ELF-1 (cell line): ENCODE results near the gene ABCC6.
"Not testable (repeated sequence)": the region's sequence is repeated elsewhere in the genome, so short reads cannot be mapped to it uniquely, and the experiment has no call there.

Source experiments
- DNase-seq: peaks from one replicate; pipeline ENCODE4 v3.0.0-alpha.2; 2016; ENCODE audit warnings: low read depth, low spot score

Gene ABCC6

GRCh38 chr16:16222850-16223661 is at the start of gene ABCC6:
Gene ABCC6, minus strand, starts transcription at chr16:16223494. Its CDS starts 60 bp downstream, at chr16:16223434.
- not testable (repeated sequence) for DNase-seq

- DNase-seq = not testable (repeated sequence)
These were observed 49.4 kb upstream of the ABCC6 start for GRCh38 chr16:16272573-16273221.

GRCh38 chr16:16271658-16272057 is 48.4 kb upstream of the ABCC6 start:
- not testable (repeated sequence) for DNase-seq

- DNase-seq = not testable (repeated sequence)
These were observed 45.0 kb upstream of the ABCC6 start for GRCh38 chr16:16268185-16268808.

GRCh38 chr16:16267708-16268107 is 44.4 kb upstream of the ABCC6 start:
- DNase-seq = not testable (repeated sequence)

GRCh38 chr16:16265044-16265443 is 41.8 kb upstream of the ABCC6 start:
- not testable (repeated sequence) for DNase-seq

GRCh38 chr16:16263947-16264346 is 40.7 kb upstream of the ABCC6 start:
- not testable (repeated sequence) for DNase-seq

GRCh38 chr16:16262954-16263555 is 39.8 kb upstream of the ABCC6 start:
- DNase-seq = not testable (repeated sequence)

- not testable (repeated sequence) for DNase-seq
These were observed 36.7 kb upstream of the ABCC6 start for GRCh38 chr16:16259971-16260370.

- not testable (repeated sequence) for DNase-seq
These were observed 35.5 kb upstream of the ABCC6 start for GRCh38 chr16:16258822-16259221.

- not testable (repeated sequence) for DNase-seq
These were observed 34.1 kb upstream of the ABCC6 start for GRCh38 chr16:16257301-16257923.

- not testable (repeated sequence) for DNase-seq
These were observed 29.1 kb upstream of the ABCC6 start for GRCh38 chr16:16252377-16252776.

GRCh38 chr16:16249621-16250330 is 26.5 kb upstream of the ABCC6 start:
- DNase-seq = not testable (repeated sequence)

- DNase-seq = not testable (repeated sequence)
These were observed 24.1 kb upstream of the ABCC6 start for GRCh38 chr16:16247439-16247838.

- not testable (repeated sequence) for DNase-seq
These were observed 23.4 kb upstream of the ABCC6 start for GRCh38 chr16:16246578-16247262.

GRCh38 chr16:16243886-16244285 is 20.6 kb upstream of the ABCC6 start:
- not testable (repeated sequence) for DNase-seq

- not testable (repeated sequence) for DNase-seq
These were observed 17.4 kb upstream of the ABCC6 start for GRCh38 chr16:16240667-16241066.

GRCh38 chr16:16237738-16238137 is 14.4 kb upstream of the ABCC6 start:
- DNase-seq = not testable (repeated sequence)

- DNase-seq = not testable (repeated sequence)
These were observed 13.8 kb upstream of the ABCC6 start for GRCh38 chr16:16237071-16237470.

- DNase-seq = not testable (repeated sequence)
These were observed 9.4 kb upstream of the ABCC6 start for GRCh38 chr16:16232692-16233061.
